Activated gamma-delta T cell treated with anti-CD3 and anti-CD28 coated beads, Interleukin-2, amount 50 U/mL, for 16 hours (primary cell): ENCODE results near the gene HDAC9.

Source experiments
- DNase-seq: peaks from one replicate; pipeline ENCODE4 v3.0.0-alpha.2; 2020; ENCODE audit warnings: low read depth

HDAC9 gene

DNA sequence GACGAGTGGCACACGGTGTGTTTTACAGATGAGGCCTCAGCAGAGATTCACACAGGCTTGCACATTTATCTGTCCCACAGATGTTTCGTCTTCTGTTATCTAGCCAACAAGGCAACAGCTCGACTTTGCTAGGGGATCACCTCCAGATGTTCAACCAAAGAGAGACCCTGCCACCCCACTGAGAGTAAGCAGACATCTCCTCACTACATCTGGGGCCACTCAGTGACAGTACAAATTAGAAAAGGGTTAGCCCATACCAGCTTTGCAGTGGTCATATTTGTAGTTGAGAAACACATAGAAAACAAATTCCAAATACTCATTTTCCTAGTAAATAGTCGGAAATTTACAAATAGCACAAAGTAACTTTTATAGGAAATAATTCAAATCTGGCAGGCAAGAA lies 164.2 kb downstream of the HDAC9 start:
- DNase-seq: no peak

DNA sequence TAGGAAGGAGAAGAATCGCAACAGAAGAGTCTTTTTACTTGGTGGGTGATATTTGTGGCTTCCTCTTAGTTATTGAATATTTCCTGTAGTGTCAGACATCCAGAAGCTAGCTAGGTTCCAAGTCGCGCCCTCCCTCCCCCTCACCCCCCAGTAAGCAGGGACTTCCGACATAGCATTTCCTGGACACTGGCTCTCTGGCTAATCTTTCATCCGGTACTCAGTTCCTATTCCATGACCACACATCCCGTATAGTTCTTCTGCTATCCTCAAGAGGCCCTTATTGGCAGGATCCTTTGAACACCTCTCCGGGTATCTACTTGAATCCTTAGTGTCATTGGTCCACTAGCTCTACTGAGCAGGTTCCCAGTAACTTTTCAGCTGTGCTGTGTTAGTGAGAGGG lies 167.8 kb downstream of the HDAC9 start:
- DNase-seq: no peak

DNA sequence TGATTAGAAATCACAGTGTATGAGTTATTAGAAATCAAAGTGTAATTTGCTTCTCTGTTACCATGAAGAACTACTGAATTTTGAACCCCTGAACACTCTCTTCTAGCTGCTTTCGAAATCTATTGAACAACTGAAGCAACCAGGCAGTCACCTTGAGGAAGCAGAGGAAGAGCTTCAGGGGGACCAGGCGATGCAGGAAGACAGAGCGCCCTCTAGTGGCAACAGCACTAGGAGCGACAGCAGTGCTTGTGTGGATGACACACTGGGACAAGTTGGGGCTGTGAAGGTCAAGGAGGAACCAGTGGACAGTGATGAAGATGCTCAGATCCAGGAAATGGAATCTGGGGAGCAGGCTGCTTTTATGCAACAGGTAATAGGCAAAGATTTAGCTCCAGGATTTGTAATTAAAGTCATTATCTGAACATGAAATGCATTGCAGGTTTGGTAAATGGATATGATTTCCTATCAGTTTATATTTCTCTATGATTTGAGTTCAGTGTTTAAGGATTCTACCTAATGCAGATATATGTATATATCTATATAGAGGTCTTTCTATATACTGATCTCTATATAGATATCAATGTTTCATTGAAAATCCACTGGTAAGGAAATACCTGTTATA lies 170.7 kb downstream of the HDAC9 start:
- DNase-seq: peak; percentile 56

- no peak for DNase-seq
Measured at GRCh38 chr7:18667466-18667865, 171.9 kb downstream of the HDAC9 start.

DNA sequence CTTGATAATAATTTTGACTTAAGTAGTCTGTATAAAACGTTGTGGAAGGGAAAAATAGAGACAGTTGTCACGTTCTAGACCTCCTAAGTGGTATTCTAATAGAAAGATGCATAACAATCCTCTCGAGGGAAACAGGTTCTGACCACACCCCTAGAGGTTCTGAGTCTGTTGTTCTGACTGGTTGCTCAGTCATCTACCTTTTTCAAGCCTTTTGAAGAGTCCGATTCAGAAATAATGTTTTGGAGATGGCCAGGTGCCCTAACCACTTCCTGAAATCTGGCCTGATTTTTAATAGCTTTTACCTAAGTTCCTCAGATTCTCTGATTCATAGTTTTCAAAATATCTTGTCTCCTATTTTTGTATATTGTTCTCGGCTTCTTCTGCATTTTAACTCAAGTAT lies 175.6 kb downstream of the HDAC9 start:
- DNase-seq: no peak

- DNase-seq: no peak
Measured at GRCh38 chr7:18675579-18675978, 180.0 kb downstream of the HDAC9 start.

DNA sequence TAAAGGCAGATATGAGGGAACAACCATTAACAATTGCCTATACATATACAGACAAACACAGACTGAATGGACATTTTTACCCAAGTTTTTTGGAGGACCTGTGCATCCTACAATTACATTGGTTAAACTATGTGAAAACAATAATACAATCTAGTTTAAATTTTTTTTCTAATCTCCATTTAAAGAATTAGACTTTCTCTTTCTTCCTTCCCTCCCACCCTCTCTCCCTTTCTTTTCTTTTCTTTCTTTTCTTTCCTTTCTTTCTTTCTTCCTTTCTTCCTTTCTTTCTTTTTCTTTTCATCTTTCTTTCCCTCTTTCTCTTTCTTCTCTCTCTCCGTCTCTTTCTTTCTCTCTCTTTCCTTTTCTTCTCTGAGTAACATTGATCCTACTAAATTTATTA lies 183.7 kb downstream of the HDAC9 start:
- no peak for DNase-seq

GRCh38 chr7:18680576-18680975 lies 185.0 kb downstream of the HDAC9 start:
- no peak for DNase-seq

DNA sequence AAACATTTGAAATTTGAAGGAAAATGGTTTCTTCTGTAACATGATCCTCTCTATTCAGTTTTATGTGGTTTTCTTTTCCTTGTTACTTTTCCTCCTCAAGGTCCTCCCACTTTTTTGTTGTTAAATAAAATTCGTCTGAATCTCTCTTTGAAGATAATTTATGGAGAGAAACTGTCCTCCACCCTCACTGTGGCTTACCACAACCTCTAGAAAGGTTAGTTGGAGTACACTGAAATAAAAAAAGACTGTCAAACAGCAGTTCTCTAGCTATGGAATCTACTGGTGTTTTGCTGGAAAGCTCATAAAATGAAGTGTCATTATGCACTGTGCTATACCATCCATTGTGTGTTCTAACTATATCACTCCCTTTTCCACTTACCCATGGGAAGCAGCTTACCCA lies 189.4 kb downstream of the HDAC9 start:
- no peak for DNase-seq

DNA sequence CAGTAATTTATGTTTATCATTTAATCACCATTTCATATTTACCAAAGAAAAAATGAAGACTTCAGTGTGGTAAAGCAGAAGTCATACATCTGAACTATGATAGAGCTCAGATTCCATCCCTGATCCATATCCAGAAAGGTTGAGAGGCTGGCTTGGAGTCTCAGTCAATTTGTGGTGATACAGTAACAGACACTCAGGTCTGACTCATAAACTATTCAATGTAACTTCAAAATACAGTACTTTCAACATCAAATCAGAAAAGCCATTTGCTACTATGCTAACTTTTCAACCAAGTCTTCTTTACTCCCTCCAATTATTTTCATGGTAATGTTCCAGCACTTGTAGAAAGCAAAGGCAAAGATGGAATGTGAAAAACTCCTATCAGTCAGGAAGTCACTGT lies 190.4 kb downstream of the HDAC9 start:
- DNase-seq: no peak

DNA sequence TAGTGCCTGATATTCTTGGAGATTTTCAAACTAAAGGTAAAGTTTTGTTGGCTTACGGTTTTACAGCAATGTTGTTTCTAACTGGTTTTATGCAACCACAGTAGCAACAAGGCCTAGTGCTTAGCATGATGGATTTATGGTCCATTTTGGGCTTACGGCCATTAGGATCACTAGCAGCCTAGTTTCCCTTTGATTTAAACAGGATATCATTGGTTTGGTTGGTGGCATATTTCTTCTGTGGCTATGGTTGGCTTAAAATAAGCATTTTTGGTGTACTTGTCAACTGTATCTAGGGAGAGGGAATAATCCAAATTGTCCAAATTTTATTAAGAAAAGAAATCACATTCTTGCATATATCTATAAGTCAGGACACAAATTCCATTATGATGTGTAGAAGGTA lies 194.0 kb downstream of the HDAC9 start:
- DNase-seq: no peak

DNA sequence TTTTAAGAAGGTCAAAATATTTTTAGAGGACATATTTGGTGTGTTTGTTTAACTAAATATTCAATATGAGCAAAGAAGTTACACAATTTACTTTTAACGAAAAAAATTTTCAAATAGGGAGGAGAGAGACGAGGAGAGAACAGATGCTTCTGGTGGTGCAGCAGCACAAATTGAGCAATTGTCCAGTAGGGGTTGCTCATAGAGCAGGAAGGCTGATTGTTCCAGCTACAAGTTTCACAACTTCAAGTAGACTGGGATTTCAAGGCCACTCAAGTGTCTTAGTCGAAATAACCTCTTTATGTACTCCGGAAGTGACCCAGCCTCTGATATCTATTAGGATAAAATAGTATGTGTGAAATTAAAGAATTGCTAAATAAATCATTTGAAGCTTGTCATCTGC lies 197.9 kb downstream of the HDAC9 start:
- no peak for DNase-seq

GRCh38 chr7:18693816-18694215 lies 198.3 kb downstream of the HDAC9 start:
- no peak for DNase-seq

DNA sequence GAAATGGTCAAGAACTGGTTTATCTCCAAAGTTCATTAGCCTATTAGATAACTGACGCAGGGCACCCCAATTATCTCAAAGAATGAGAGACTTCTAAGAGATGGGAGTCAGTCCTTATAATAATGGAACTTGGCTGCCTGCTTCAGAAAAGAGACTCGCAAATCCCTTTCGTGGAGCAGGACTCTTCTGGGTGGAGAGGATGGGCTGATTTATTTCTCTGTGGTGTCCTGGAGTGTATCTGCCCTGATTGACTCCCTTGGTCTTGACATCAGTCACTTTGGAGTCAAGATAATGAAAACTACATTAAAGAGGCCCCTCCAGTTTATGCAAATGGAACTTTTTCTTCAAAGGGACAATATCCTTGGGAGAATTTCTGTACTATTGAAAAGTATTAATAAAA lies 198.9 kb downstream of the HDAC9 start:
- no peak for DNase-seq

DNA sequence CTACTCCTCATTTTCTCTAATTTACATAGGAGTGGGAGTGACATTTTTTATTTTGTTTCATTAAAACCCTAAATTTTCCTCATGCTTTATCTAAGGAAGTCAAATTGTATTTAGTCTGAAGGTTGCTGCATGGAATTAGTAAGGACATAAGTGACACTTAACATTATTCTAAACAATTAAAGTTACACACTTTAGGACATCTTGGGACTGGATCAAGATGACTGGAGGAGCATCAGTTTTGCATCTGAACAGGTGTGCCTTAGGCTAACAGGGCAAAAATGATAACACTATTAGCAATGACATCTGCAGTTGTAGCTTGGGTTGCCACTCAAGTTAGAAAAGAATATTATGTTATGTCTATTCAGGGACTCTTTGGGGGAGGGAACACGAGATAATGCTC lies 199.4 kb downstream of the HDAC9 start:
- no peak for DNase-seq

GRCh38 chr7:18698258-18698734 lies 202.7 kb downstream of the HDAC9 start:
- no peak for DNase-seq

- DNase-seq: no peak
Measured at GRCh38 chr7:18700147-18700546, 204.6 kb downstream of the HDAC9 start.

DNA sequence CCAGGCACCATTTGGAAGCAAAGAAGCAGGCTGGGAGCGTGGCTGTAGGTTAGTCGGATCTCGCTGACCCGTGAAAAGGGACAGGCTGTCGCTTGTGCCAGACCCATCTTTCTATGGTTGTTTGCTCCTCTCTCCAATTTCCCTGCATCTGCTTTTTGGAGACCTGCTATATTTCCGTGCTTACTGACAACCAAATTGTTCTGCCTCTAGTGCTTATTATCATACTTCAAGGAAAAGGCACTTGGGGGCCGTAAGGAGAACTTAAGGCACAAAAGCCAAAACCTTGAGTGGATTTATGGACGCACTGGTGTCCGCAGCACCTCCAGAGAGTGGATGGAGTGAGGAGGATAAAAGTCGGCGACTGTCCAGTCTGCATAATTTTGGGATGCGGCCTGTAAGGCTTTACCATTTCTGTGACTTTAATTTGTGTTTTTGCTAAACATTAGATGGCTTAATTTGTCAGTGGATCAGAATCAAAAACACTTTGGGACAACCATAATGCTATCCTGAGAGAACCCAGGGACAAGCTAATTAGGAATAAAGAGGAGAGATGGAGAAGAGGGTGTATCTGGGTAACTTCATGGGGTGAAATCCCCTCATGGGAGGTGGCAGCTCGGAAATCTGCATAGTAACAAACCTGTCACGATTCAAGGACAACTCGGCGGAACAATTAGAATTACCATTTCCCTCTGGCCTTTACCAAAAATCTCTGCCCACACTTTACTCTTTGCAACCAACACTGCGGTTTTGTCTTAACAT lies 206.7 kb downstream of the HDAC9 start:
- no peak for DNase-seq

DNA sequence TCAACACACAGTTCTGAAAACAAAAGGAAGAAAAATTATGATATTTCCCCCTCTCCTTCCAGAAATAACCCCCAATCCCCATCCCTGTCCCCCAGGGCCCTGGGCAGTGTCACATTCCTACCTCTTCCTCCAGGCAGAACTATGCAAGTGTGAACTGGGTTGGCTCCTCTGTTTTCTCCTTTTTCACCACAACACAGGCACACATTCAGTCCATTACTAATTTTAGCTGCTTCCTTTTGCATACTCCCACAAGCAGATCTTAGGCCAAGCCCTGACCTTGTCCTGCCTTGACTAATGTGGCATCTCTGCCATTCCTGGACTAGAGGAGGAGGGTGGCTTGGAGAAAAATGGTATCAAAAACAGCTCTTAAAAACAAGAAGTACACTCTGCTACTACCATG lies 208.1 kb downstream of the HDAC9 start:
- DNase-seq: no peak

GRCh38 chr7:18706670-18707069 lies 211.1 kb downstream of the HDAC9 start:
- DNase-seq: no peak

DNA sequence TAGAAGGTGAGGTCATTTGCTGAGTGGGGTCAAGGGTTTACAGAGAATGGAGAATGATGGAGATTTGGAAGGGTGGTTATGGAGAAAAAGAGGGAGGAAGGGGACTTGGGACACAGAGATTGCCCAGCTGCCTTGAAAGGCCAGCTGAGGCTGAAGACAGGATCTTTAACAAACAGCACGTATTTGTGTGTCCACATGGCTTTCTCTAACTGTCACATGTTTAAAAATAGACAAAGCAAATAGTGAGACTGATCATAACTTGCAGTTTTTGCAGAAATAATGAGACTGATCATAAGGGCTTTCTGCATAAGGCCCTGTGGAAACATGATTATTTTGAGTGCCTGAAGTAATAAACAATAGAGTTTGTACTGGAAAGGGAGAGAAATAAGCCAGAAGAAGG lies 212.7 kb downstream of the HDAC9 start:
- DNase-seq: no peak

GRCh38 chr7:18715988-18716387 lies 220.4 kb downstream of the HDAC9 start:
- DNase-seq: no peak

DNA sequence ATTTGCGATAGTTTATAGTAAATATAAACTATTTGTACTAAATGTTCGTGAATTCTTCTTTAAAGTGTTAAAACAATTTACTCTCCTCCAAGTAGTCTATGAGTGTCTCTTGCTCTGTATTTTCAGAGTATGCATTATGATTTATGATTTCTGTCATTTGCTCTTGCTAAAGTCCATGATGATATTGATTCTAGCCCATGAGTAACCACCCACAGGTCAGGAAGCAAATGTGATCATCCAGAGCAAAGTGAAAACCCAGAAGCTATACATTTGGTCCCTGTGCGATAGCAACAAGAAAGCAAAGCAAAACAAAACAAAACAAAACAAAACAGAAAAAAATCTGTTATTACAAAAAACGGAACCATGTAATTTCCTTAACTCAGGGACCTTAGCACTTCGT lies 225.9 kb downstream of the HDAC9 start:
- no peak for DNase-seq

- DNase-seq: no peak
Measured at GRCh38 chr7:18724318-18724717, 228.8 kb downstream of the HDAC9 start.
